Neural progenitor cell (in vitro differentiated cells): Measurements from ENCODE around the gene ZNF234. TPM values are rescaled to one million over a fixed set of nuclear protein-coding genes. Genes with fewer than 3 reads are reported as not detected.
A peak's percentile ranks its signal among the peaks of the same experiment; 100 is the strongest.

Experiments
- DNase-seq: peaks from one replicate; pipeline ENCODE4 v3.0.0-alpha.2; 2016; ENCODE audit warnings: low spot score
- H2AFZ ChIP-seq: fragments of 200-600 bp; sonication (generic); replicated peaks from 2 replicates; pipeline ENCODE4 v1.6.1; 2016; ENCODE audit warnings: antibody characterized with exemption
- H3F3A ChIP-seq: fragments of 200-600 bp; sonication (generic); 2 replicates; pipeline ENCODE4 v1.6.1; 2016; ENCODE audit warnings: antibody characterized with exemption, low read depth
- H3K27ac ChIP-seq: fragments of 200-600 bp; sonication (generic); 2 replicates; pipeline ENCODE4 v1.5.1; 2016; ENCODE audit warnings: mild to moderate bottlenecking
- H3K27me3 ChIP-seq: fragments of 200-600 bp; sonication (generic); 2 replicates; pipeline ENCODE4 v1.6.1; 2016; ENCODE audit warnings: mild to moderate bottlenecking, moderate library complexity
- H3K36me3 ChIP-seq: fragments of 200-600 bp; sonication (generic); 2 replicates; pipeline ENCODE4 v1.5.1; 2016
- H3K4me1 ChIP-seq: fragments of 200-600 bp; sonication (generic); 2 replicates; pipeline ENCODE4 v1.6.1; 2016; ENCODE audit warnings: mixed run types
- H3K4me2 ChIP-seq: fragments of 200-600 bp; sonication (generic); 2 replicates; pipeline ENCODE4 v1.6.1; 2016
- H3K4me3 ChIP-seq: fragments of 200-600 bp; sonication (generic); 2 replicates; pipeline ENCODE4 v1.5.1; 2016
- H3K79me2 ChIP-seq: fragments of 200-600 bp; sonication (generic); 2 replicates; pipeline ENCODE4 v1.6.1; 2016; ENCODE audit warnings: low read depth
- H3K9ac ChIP-seq: fragments of 200-600 bp; sonication (generic); 2 replicates; pipeline ENCODE4 v1.6.1; 2016
- H3K9me3 ChIP-seq: fragments of 200-600 bp; sonication (generic); 2 replicates; pipeline ENCODE4 v1.5.1; 2016; ENCODE audit warnings: low read depth
- H4K20me1 ChIP-seq: fragments of 200-600 bp; sonication (generic); 2 replicates; pipeline ENCODE4 v1.6.1; 2016; ENCODE audit warnings: low read depth
- H3K27ac Mint-ChIP-seq: 3 replicates; pipeline ENCODE4 v1.8.0; 2021; ENCODE audit warnings: mixed read lengths
- H3K27me3 Mint-ChIP-seq: 2 replicates; pipeline ENCODE4 v1.8.0; 2022; ENCODE audit warnings: low read depth, mild to moderate bottlenecking, inconsistent platforms, moderate library complexity, mixed read lengths; ENCODE audit not compliant: insufficient read depth
- H3K36me3 Mint-ChIP-seq: 3 replicates; pipeline ENCODE4 v1.8.0; 2021; ENCODE audit warnings: mixed read lengths
- H3K4me1 Mint-ChIP-seq: 3 replicates; pipeline ENCODE4 v1.8.0; 2021; ENCODE audit warnings: mixed read lengths
- H3K4me3 Mint-ChIP-seq: 3 replicates; pipeline ENCODE4 v1.8.0; 2021; ENCODE audit warnings: mild to moderate bottlenecking, moderate library complexity, mixed read lengths
- H3K9me3 Mint-ChIP-seq: 3 replicates; pipeline ENCODE4 v1.8.0; 2020; ENCODE audit warnings: mixed read lengths
- EZH2 ChIP-seq: fragments of 200-600 bp; sonication (generic); IDR thresholded peaks from 2 replicates; pipeline ENCODE4 v1.6.1; 2017; ENCODE audit warnings: antibody characterized with exemption, mild to moderate bottlenecking, moderate library complexity
- EZH2phosphoT487 ChIP-seq: fragments of 200-600 bp; sonication (generic); IDR thresholded peaks from 2 replicates; pipeline ENCODE4 v1.6.1; 2017; ENCODE audit warnings: antibody characterized with exemption
- total RNA-seq: library from RNA; depleted of rRNA; stranded (reverse); fragments of >200 nt; gene quantifications from 2 replicates; pipeline ENCODE4 v1.2.3, GENCODE V29; 2015; ENCODE audit warnings: low replicate concordance
- TF ChIP-seq, protein P1 (sequence below): fragments of 200-600 bp; sonication (generic); IDR thresholded peaks from 2 replicates; pipeline ENCODE4 v1.5.1; 2017; ENCODE audit warnings: antibody characterized with exemption, mild to moderate bottlenecking

The ZNF234 gene
- total RNA-seq, 1 donor from 2014 or later: 14.1 TPM

DNA sequence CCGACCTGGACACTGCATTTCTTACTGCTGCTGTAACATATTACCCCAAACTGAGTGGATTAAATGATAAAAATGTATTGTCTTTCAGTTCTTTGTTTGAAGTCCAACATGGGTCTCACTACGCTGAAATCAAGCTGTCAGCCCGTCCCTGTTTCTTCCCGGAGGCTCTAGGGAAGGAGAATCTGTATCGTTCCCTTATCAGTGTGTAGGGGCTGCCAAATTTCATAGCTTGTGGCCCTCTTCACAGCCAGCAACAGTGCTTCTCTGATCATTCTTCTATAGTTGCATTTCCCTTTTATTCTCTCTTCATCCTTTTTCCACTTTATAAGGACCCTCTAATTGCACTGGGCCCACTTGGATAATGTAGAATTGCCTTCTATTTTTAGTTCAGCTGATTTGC lies 10.1 kb downstream of the ZNF234 start:
- Histone ChIP-seq H3K36me3 (peaks cover 20% of the 10 kb centered on the region), H3K4me1 (no peaks in the 10 kb centered on the region), H2AFZ (no peak overlapping the region), H3F3A (no peaks in the 10 kb centered on the region), H3K4me3 (no peak overlapping the region), H3K27me3 (no peaks in the 10 kb centered on the region), H4K20me1 (no peaks in the 10 kb centered on the region), H3K79me2 (no peaks in the 10 kb centered on the region), H3K9ac (no peak overlapping the region), H3K9me3 (no peaks in the 10 kb centered on the region), H3K27ac (no peak overlapping the region), H3K4me2 (no peak overlapping the region)
- peaks cover 8% of the 10 kb centered on the region for H3K9me3 Mint-ChIP-seq
- no peak for TF ChIP-seq EZH2
- TF ChIP-seq, protein P1, sequence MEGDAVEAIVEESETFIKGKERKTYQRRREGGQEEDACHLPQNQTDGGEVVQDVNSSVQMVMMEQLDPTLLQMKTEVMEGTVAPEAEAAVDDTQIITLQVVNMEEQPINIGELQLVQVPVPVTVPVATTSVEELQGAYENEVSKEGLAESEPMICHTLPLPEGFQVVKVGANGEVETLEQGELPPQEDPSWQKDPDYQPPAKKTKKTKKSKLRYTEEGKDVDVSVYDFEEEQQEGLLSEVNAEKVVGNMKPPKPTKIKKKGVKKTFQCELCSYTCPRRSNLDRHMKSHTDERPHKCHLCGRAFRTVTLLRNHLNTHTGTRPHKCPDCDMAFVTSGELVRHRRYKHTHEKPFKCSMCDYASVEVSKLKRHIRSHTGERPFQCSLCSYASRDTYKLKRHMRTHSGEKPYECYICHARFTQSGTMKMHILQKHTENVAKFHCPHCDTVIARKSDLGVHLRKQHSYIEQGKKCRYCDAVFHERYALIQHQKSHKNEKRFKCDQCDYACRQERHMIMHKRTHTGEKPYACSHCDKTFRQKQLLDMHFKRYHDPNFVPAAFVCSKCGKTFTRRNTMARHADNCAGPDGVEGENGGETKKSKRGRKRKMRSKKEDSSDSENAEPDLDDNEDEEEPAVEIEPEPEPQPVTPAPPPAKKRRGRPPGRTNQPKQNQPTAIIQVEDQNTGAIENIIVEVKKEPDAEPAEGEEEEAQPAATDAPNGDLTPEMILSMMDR: no peak
- no peak for TF ChIP-seq EZH2phosphoT487
- H3K4me1 Mint-ChIP-seq: no peaks in the 10 kb centered on the region
- H3K27me3 Mint-ChIP-seq: no peaks in the 10 kb centered on the region
- DNase-seq: no peak
- H3K27ac Mint-ChIP-seq: no peak overlapping the region
- no peak overlapping the region for H3K4me3 Mint-ChIP-seq
- H3K36me3 Mint-ChIP-seq: peaks cover 49% of the 10 kb centered on the region

DNA sequence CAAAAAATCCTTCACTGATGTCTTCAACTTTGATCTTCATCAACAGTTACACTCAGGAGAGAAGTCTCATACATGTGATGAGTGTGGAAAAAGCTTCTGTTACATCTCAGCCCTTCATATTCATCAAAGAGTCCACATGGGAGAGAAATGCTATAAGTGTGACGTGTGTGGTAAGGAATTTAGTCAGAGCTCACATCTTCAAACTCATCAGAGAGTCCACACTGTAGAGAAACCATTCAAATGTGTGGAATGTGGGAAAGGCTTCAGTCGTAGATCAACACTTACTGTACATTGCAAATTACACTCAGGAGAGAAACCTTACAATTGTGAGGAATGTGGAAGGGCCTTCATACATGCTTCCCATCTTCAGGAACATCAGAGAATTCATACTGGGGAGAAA lies 15.1 kb downstream of the ZNF234 start:
- no peak overlapping the region for H3K27ac Mint-ChIP-seq
- no peaks in the 10 kb centered on the region for H3K9me3 ChIP-seq
- peaks cover 53% of the 10 kb centered on the region for H3K36me3 Mint-ChIP-seq
- DNase-seq: no peak
- H3K27me3 ChIP-seq: no peaks in the 10 kb centered on the region
- TF ChIP-seq, protein P1: no peak
- TF ChIP-seq EZH2 (no peak), EZH2phosphoT487 (no peak)
- no peak overlapping the region for H3K4me3 ChIP-seq
- H3K36me3 ChIP-seq: peaks cover 36% of the 10 kb centered on the region
- H3F3A ChIP-seq: no peaks in the 10 kb centered on the region
- no peaks in the 10 kb centered on the region for H3K4me1 Mint-ChIP-seq
- H3K9ac ChIP-seq: no peak overlapping the region
- no peak overlapping the region for H3K4me3 Mint-ChIP-seq
- H3K4me1 ChIP-seq: no peaks in the 10 kb centered on the region
- no peak overlapping the region for H3K4me2 ChIP-seq
- no peaks in the 10 kb centered on the region for H4K20me1 ChIP-seq
- peaks cover 33% of the 10 kb centered on the region for H3K9me3 Mint-ChIP-seq
- no peak overlapping the region for H3K27ac ChIP-seq
- H3K79me2 ChIP-seq: no peaks in the 10 kb centered on the region
- peaks cover 4% of the 10 kb centered on the region for H3K27me3 Mint-ChIP-seq
- no peak overlapping the region for H2AFZ ChIP-seq

DNA sequence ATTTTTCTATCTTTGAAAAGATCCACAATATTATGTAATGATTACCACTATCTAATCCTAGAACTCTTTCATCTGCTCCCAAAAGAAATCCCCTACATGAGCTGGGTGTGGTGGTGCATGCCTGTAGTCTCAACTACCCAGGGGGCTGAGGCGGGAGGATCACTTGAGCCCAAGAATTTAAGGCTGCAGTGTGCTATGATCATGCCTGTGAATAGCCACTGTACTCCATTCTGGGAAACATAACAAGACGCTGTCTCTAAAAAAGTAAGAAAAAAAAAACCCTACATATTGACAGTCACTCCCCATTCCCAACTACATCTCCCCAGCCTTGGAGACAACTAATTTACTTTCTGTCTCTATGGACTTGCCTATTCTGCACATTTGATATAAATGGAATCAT lies 22.4 kb downstream of the ZNF234 start:
- Mint-ChIP-seq H3K4me3 (no peak overlapping the region), H3K36me3 (peaks cover 25% of the 10 kb centered on the region), H3K27ac (no peak overlapping the region), H3K9me3 (peaks cover 21% of the 10 kb centered on the region), H3K4me1 (peaks cover 24% of the 10 kb centered on the region), H3K27me3 (no peaks in the 10 kb centered on the region)
- H4K20me1 ChIP-seq: no peaks in the 10 kb centered on the region
- no peak overlapping the region for H3K4me2 ChIP-seq
- no peaks in the 10 kb centered on the region for H3K9me3 ChIP-seq
- no peak overlapping the region for H3K9ac ChIP-seq
- H3F3A ChIP-seq: no peaks in the 10 kb centered on the region
- DNase-seq: no peak
- H3K36me3 ChIP-seq: peaks cover 11% of the 10 kb centered on the region
- H2AFZ ChIP-seq: no peak overlapping the region
- no peak overlapping the region for H3K27ac ChIP-seq
- no peak overlapping the region for H3K4me3 ChIP-seq
- peaks cover 36% of the 10 kb centered on the region for H3K79me2 ChIP-seq
- TF ChIP-seq EZH2 (no peak), EZH2phosphoT487 (no peak)
- TF ChIP-seq, protein P1: no peak
- H3K27me3 ChIP-seq: no peaks in the 10 kb centered on the region
- peaks cover 9% of the 10 kb centered on the region for H3K4me1 ChIP-seq

DNA sequence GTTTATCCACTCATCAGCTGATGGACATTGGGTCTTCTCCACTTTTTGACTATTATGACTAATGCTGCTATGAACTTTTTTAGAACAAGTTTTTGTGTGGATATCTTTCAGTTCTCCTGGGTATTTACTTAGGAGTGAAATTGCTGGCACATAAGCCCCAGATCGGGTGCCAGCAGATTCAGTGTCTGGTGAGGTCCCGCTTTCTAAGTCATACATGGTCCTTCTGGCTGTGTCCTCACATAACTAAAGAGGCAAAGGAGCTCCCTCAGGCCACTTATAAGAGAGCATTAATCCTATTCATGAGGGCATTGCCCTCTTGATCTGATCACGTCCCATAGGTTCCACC lies 22.9 kb downstream of the ZNF234 start:
- H3K4me2 ChIP-seq: peak overlapping the region; percentile 71
- peaks cover 41% of the 10 kb centered on the region for H3K79me2 ChIP-seq
- H3K9me3 Mint-ChIP-seq: peaks cover 21% of the 10 kb centered on the region
- no peaks in the 10 kb centered on the region for H3K27me3 ChIP-seq
- no peaks in the 10 kb centered on the region for H3F3A ChIP-seq
- H3K4me1 Mint-ChIP-seq: peaks cover 24% of the 10 kb centered on the region
- H3K27ac ChIP-seq: no peak overlapping the region
- H3K4me3 Mint-ChIP-seq: peak overlapping the region; percentile 99
- peaks cover 11% of the 10 kb centered on the region for H3K36me3 ChIP-seq
- no peak overlapping the region for H3K9ac ChIP-seq
- H3K4me3 ChIP-seq: peak overlapping the region; percentile 80
- no peaks in the 10 kb centered on the region for H4K20me1 ChIP-seq
- DNase-seq: peak; percentile 2
- no peaks in the 10 kb centered on the region for H3K9me3 ChIP-seq
- H2AFZ ChIP-seq: peak overlapping the region; percentile 91
- TF ChIP-seq EZH2phosphoT487: no peak
- TF ChIP-seq EZH2: no peak
- TF ChIP-seq, protein P1: no peak
- H3K27me3 Mint-ChIP-seq: no peaks in the 10 kb centered on the region
- peaks cover 27% of the 10 kb centered on the region for H3K36me3 Mint-ChIP-seq
- H3K4me1 ChIP-seq: peaks cover 9% of the 10 kb centered on the region
- peak overlapping the region; percentile 98 for H3K27ac Mint-ChIP-seq
